Measurements from ENCODE around the gene OR7A17. TPM values are rescaled to one million over a fixed set of nuclear protein-coding genes. Genes with fewer than 3 reads are reported as not detected.

OR7A17 gene
- not detected for total RNA-seq

DNA sequence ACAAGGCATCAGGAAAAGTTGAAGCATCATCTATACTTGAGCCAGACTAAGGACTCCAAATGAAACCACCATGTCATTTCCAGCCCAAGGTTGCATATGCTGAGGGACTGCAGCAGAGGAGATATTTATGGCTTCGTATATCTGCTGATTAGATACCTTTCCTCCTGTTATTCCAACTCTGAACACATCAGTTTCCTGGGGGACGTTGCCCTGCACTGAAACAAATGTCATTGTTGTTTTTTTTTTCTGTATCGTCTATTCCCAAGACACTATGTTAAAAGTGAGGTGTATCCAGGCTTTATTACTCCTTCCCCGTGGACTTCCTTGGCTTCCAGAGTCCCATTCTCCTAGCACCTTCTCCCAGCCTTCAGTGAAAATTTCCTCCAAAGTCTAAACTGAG is at the start of gene OR7A17:
Gene OR7A17, minus strand, starts transcription at position 101 of the 400 bp plus-strand sequence. CDS start 4,777 bp downstream, outside the sequence.
- TF ChIP-seq, protein P1, sequence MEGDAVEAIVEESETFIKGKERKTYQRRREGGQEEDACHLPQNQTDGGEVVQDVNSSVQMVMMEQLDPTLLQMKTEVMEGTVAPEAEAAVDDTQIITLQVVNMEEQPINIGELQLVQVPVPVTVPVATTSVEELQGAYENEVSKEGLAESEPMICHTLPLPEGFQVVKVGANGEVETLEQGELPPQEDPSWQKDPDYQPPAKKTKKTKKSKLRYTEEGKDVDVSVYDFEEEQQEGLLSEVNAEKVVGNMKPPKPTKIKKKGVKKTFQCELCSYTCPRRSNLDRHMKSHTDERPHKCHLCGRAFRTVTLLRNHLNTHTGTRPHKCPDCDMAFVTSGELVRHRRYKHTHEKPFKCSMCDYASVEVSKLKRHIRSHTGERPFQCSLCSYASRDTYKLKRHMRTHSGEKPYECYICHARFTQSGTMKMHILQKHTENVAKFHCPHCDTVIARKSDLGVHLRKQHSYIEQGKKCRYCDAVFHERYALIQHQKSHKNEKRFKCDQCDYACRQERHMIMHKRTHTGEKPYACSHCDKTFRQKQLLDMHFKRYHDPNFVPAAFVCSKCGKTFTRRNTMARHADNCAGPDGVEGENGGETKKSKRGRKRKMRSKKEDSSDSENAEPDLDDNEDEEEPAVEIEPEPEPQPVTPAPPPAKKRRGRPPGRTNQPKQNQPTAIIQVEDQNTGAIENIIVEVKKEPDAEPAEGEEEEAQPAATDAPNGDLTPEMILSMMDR (IDR thresholded peaks at IDR 0.05; ENCODE audit: low read depth): no peak

DNA sequence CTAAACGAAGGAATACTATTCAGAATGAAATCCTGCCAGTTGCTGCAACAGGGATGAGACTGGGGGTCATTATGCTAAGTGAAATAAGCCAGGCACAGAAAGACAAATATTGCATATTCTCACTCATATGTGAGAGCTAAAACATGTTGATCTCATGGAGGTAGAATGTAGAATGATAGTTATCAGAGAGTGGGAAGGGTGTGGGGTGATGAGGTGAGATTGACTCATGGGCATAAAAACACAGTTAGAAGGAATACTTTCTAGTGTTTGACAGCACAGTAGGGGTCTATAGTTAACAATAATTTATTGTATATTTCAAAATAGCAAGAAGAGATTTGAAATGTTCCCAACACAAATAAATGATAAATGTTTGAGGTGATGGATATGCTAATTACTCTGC is 47.6 kb upstream of the OR7A17 start:
- TF ChIP-seq, protein P1 (IDR thresholded peaks at IDR 0.05; ENCODE audit: low read depth): no peak

DNA sequence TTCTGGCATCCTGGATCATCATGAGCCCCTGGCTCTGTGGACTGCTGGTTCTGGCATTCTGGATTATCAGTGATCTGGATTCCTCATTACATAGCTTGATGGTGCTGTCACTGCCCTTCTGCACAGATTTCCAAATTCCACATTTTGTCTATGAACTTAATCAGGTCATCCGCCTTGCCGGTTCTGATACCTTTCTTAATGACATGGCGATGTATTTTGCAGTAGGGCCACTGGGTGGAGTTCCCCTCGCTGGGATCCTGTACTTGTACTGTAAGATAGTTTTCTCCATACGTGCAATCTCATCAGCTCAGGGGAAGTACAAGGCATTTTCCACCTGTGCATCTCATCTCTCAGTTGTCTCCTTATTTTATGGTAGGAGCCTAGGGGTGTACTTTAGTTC is 30.9 kb upstream of the OR7A17 start:
- TF ChIP-seq, protein P1 (IDR thresholded peaks at IDR 0.05; ENCODE audit: low read depth): no peak

DNA sequence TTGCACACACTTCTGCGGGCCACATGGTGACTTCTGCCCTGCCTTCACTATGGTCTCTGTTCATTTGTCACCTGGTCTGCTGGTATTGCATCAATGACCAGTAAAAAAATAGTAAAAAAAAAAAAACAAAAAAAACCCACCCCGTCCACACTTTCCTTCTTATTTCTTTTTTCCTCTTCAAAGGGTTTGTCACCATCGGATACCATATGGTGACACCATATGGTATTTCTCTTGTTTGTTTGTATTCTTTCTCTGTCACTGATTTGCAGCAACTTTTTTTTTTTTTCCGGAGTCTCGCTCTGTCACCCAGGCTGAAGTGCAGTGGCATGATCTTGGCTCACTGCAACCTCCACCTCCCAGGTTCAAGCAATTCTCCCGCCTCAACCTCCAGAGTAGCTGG is 29.2 kb upstream of the OR7A17 start:
- TF ChIP-seq, protein P1 (IDR thresholded peaks at IDR 0.05; ENCODE audit: low read depth): no peak

GRCh38 chr19:14906711-14907110 is 20.8 kb upstream of the OR7A17 start:
- TF ChIP-seq, protein P1 (IDR thresholded peaks at IDR 0.05; ENCODE audit: low read depth): no peak

- TF ChIP-seq, protein P1 (IDR thresholded peaks at IDR 0.05; ENCODE audit: low read depth): no peak
Measured at GRCh38 chr19:14901675-14902260, 15.8 kb upstream of the OR7A17 start.

GRCh38 chr19:14890643-14891379 is 4.9 kb upstream of the OR7A17 start:
- TF ChIP-seq, protein P1 (IDR thresholded peaks at IDR 0.05; ENCODE audit: low read depth): no peak

All from subcutaneous adipose tissue (tissue), 4 donors.